Muscle of leg (tissue), 11 donors: ENCODE results near the gene CFAP119. TPM values are rescaled to one million over a fixed set of nuclear protein-coding genes. Genes with fewer than 3 reads are reported as not detected.

Experiments used
- DNase-seq: peaks from one replicate; pipeline ENCODE4 v3.0.0; 2013
- H3K27ac ChIP-seq: one replicate; pipeline ENCODE4 v1.5.1; 2013; ENCODE audit warnings: mild to moderate bottlenecking, low read length, control low read depth
- H3K27me3 ChIP-seq: one replicate; pipeline ENCODE4 v1.6.1; 2013; ENCODE audit warnings: low read length; ENCODE audit not compliant: control insufficient read depth, insufficient read depth
- H3K36me3 ChIP-seq: one replicate; pipeline ENCODE4 v1.6.1; 2013; ENCODE audit warnings: low read length; ENCODE audit not compliant: control insufficient read depth, insufficient read depth
- H3K4me1 ChIP-seq: one replicate; pipeline ENCODE4 v1.6.1; 2013; ENCODE audit warnings: low read length; ENCODE audit not compliant: control insufficient read depth, insufficient read depth
- H3K4me3 ChIP-seq: one replicate; pipeline ENCODE4 v1.5.1; 2013; ENCODE audit warnings: low read length, control low read depth
- H3K9me3 ChIP-seq: replicated peaks from 2 replicates; pipeline ENCODE4 v1.6.1; 2013; ENCODE audit warnings: low read depth, low read length; ENCODE audit not compliant: control insufficient read depth
- WGBS: methylation state at CpG from one replicate; pipeline ENCODE4 v1.1.5; 2013; ENCODE audit warnings: missing lambda C conversion rate; ENCODE audit not compliant: insufficient coverage; 5-methylcytosine and 5-hydroxymethylcytosine counted together
- polyA plus RNA-seq, 8 donors: library from polyadenylated mRNA; unstranded; fragments of 120-200 nt; gene quantifications; one replicate each; pipeline versions ENCODE4 v1.2.1 to v1.2.3, GENCODE V29; 2013; ENCODE audit warnings: inconsistent platforms in 1 of 8, low replicate concordance in 1 of 8; ENCODE audit not compliant: insufficient read length in 8 of 8, insufficient read depth in 1 of 8
- total RNA-seq: library from RNA; stranded (reverse); fragments of 120-200 nt; gene quantifications from one replicate; pipeline ENCODE4 v1.2.4, GENCODE V29; 2013

The CFAP119 gene
- total and polyA plus RNA-seq, 9 donors = 1.6 to 3.5 (median 2.5) TPM

DNA sequence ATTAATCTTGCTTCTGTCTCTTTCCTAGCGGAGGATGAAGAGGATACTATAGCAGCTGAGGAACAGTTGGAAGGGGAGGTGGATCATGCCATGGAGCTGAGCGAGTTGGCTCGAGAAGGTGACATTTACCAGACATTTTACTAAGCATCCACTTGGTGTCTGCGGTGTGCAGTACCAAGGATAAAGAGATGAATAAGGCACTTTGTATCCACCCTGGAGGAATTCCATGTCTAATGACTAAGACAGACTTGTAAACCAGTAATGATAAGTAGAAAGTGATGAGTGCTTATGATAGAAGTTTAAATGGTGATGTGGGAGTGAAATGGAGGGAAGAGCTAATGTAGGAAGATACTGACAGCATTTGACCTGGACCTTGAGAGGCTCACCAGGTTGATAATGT is 50.9 kb downstream of the CFAP119 start:
- WGBS = no CpG with 5 or more reads among the region's 4 CpGs
- Histone ChIP-seq H3K27ac (no peak overlapping the region), H3K36me3 (peaks cover 80% of the 10 kb centered on the region), H3K4me1 (no peaks in the 10 kb centered on the region), H3K9me3 (no peaks in the 10 kb centered on the region), H3K4me3 (no peak overlapping the region), H3K27me3 (no peaks in the 10 kb centered on the region)
- DNase-seq = no peak

Other genes with a start within 250 kb of the CFAP119 start
- gene ZNF768, start 235.5 kb downstream of the CFAP119 start, total RNA-seq = 25.9 TPM
- 10 to 100 TPM; 28.1 to 35.0 (median 31.4) TPM for gene ZNF768, start 235.5 kb downstream of the CFAP119 start, polyA plus RNA-seq
- gene ZNF747, start 227.2 kb downstream of the CFAP119 start, total RNA-seq = 8.2 TPM
- gene ZNF747, start 227.2 kb downstream of the CFAP119 start, polyA plus RNA-seq = 1 to 10 TPM; 5.9 to 7.8 (median 7.2) TPM
- 5.2 TPM for gene ZNF764, start 203.7 kb downstream of the CFAP119 start, total RNA-seq
- gene ZNF764, start 203.7 kb downstream of the CFAP119 start, polyA plus RNA-seq = 1 to 10 TPM; 6.1 to 9.7 (median 7.9) TPM
- gene ZNF688, start 190.3 kb downstream of the CFAP119 start, total RNA-seq = 10.6 TPM
- 10 to 100 TPM in 3 of 8 donors, 1 to 10 TPM in 5; 7.0 to 14.6 (median 9.3) TPM for gene ZNF688, start 190.3 kb downstream of the CFAP119 start, polyA plus RNA-seq
- gene ZNF785, start 176.4 kb downstream of the CFAP119 start, total RNA-seq = 9.7 TPM
- 10 to 100 TPM; 10.1 to 16.6 (median 12.3) TPM for gene ZNF785, start 176.4 kb downstream of the CFAP119 start, polyA plus RNA-seq
- 5.8 TPM for gene ZNF689, start 151.7 kb downstream of the CFAP119 start, total RNA-seq
- gene ZNF689, start 151.7 kb downstream of the CFAP119 start, polyA plus RNA-seq = 1 to 10 TPM; 7.0 to 8.7 (median 7.6) TPM
- 9.3 TPM for gene PRR14, start 111.1 kb downstream of the CFAP119 start, total RNA-seq
- 10 to 100 TPM; 19.1 to 24.9 (median 21.7) TPM for gene PRR14, start 111.1 kb downstream of the CFAP119 start, polyA plus RNA-seq
- gene FBRS, start 103.6 kb downstream of the CFAP119 start, total RNA-seq = 12.9 TPM
- 10 to 100 TPM; 29.4 to 46.0 (median 35.7) TPM for gene FBRS, start 103.6 kb downstream of the CFAP119 start, polyA plus RNA-seq
- 7.9 TPM for gene SRCAP, start 62.9 kb downstream of the CFAP119 start, total RNA-seq
- 10 to 100 TPM; 16.2 to 28.3 (median 21.8) TPM for gene SRCAP, start 62.9 kb downstream of the CFAP119 start, polyA plus RNA-seq
- gene PHKG2, start 13.6 kb downstream of the CFAP119 start, total RNA-seq = 10.5 TPM
- 10 to 100 TPM; 10.7 to 14.5 (median 13.3) TPM for gene PHKG2, start 13.6 kb downstream of the CFAP119 start, polyA plus RNA-seq
- gene RNF40, start 260 bp upstream of the CFAP119 start, total RNA-seq = 43.9 TPM
- 10 to 100 TPM; 46.3 to 72.0 (median 56.9) TPM for gene RNF40, start 260 bp upstream of the CFAP119 start, polyA plus RNA-seq
- 12.4 TPM for gene ZNF629, start 25.1 kb upstream of the CFAP119 start, total RNA-seq
- gene ZNF629, start 25.1 kb upstream of the CFAP119 start, polyA plus RNA-seq = 10 to 100 TPM; 12.7 to 18.9 (median 15.3) TPM
- 47.6 TPM for gene BCL7C, start 132.0 kb upstream of the CFAP119 start, total RNA-seq
- 10 to 100 TPM; 29.2 to 41.8 (median 34.8) TPM for gene BCL7C, start 132.0 kb upstream of the CFAP119 start, polyA plus RNA-seq
- 1.7 TPM for gene CTF1, start 134.6 kb upstream of the CFAP119 start, total RNA-seq
- gene CTF1, start 134.6 kb upstream of the CFAP119 start, polyA plus RNA-seq = 10 to 100 TPM in 3 of 8 donors, 1 to 10 TPM in 5; 8.9 to 11.9 (median 9.8) TPM
- 6.3 TPM for gene FBXL19, start 161.5 kb upstream of the CFAP119 start, total RNA-seq
- 10 to 100 TPM in 7 of 8 donors, 1 to 10 TPM in 1; 8.2 to 17.7 (median 11.8) TPM for gene FBXL19, start 161.5 kb upstream of the CFAP119 start, polyA plus RNA-seq
- 11.8 TPM for gene ORAI3, start 187.0 kb upstream of the CFAP119 start, total RNA-seq
- 10 to 100 TPM in 7 of 8 donors, 1 to 10 TPM in 1; 8.9 to 14.0 (median 11.1) TPM for gene ORAI3, start 187.0 kb upstream of the CFAP119 start, polyA plus RNA-seq
- gene SETD1A, start 195.7 kb upstream of the CFAP119 start, total RNA-seq = 2.7 TPM
- 10 to 100 TPM in 7 of 8 donors, 1 to 10 TPM in 1; 9.8 to 16.5 (median 13.1) TPM for gene SETD1A, start 195.7 kb upstream of the CFAP119 start, polyA plus RNA-seq
- 13.7 TPM for gene HSD3B7, start 223.1 kb upstream of the CFAP119 start, total RNA-seq
- 1 to 10 TPM; 7.3 to 10.0 (median 8.7) TPM for gene HSD3B7, start 223.1 kb upstream of the CFAP119 start, polyA plus RNA-seq
- gene STX1B, start 248.6 kb upstream of the CFAP119 start, total RNA-seq = 0.66 TPM
- 1 to 10 TPM in 7 of 8 donors, under 1 TPM in 1; 0.99 to 2.9 (median 1.6) TPM for gene STX1B, start 248.6 kb upstream of the CFAP119 start, polyA plus RNA-seq